Stimulated activated CD4-positive, alpha-beta T cell treated with anti-CD3 and anti-CD28 coated beads, Interleukin-2, amount 100 ng/mL, for 48 hours (primary cell): ENCODE results near the gene SCAMP4.
"Not testable (repeated sequence)": the region's sequence is repeated elsewhere in the genome, so short reads cannot be mapped to it uniquely, and the experiment has no call there.

ENCODE experiments used
- DNase-seq, 2 donors: peaks; one replicate each; pipeline ENCODE4 v3.0.0-alpha.2; 2020

SCAMP4 gene

GRCh38 chr19:1884719-1885334 is 20.4 kb upstream of the SCAMP4 start:
- no peak for DNase-seq

- peak; percentile 96 to 98 for DNase-seq
These were observed 19.6 kb upstream of the SCAMP4 start, which contains the start of gene ABHD17A for GRCh38 chr19:1885398-1886119. Gene ABHD17A, minus strand, starts transcription at chr19:1885496. Its CDS starts 3,930 bp downstream, at chr19:1881566.

- not testable (repeated sequence) for DNase-seq
These were observed 18.8 kb upstream of the SCAMP4 start for GRCh38 chr19:1886360-1886759.

GRCh38 chr19:1888385-1888784 is 16.8 kb upstream of the SCAMP4 start:
- DNase-seq = no peak

GRCh38 chr19:1889907-1890306 is 15.3 kb upstream of the SCAMP4 start:
- no peak for DNase-seq

- no peak for DNase-seq
These were observed 11.4 kb upstream of the SCAMP4 start for GRCh38 chr19:1893791-1894190.

GRCh38 chr19:1896508-1896907 is 8.7 kb upstream of the SCAMP4 start:
- DNase-seq = no peak

GRCh38 chr19:1901940-1902404 is 3.2 kb upstream of the SCAMP4 start:
- DNase-seq = no peak

- no peak for DNase-seq
These were observed 2.3 kb upstream of the SCAMP4 start for GRCh38 chr19:1902923-1903322.

- DNase-seq = no peak
These were observed 414 bp upstream of the SCAMP4 start for GRCh38 chr19:1904860-1905109.

- no peak for DNase-seq
These were observed 720 bp downstream of the SCAMP4 start for GRCh38 chr19:1905863-1906375.

- no peak for DNase-seq
These were observed 1.9 kb downstream of the SCAMP4 start for GRCh38 chr19:1906985-1907562.

- DNase-seq = no peak
These were observed 2.6 kb downstream of the SCAMP4 start for GRCh38 chr19:1907563-1908363.

GRCh38 chr19:1908364-1908678 is 3.1 kb downstream of the SCAMP4 start:
- DNase-seq = no peak

GRCh38 chr19:1909761-1910080 is 4.5 kb downstream of the SCAMP4 start:
- DNase-seq = no peak

GRCh38 chr19:1910177-1910576 is 5.0 kb downstream of the SCAMP4 start:
- DNase-seq = no peak

GRCh38 chr19:1911098-1911497 is 5.9 kb downstream of the SCAMP4 start:
- DNase-seq = no peak

- no peak for DNase-seq
These were observed 6.8 kb downstream of the SCAMP4 start for GRCh38 chr19:1911995-1912394.

- no peak for DNase-seq
These were observed 7.7 kb downstream of the SCAMP4 start for GRCh38 chr19:1912760-1913505.

GRCh38 chr19:1913781-1914577 is 8.8 kb downstream of the SCAMP4 start:
- DNase-seq = no peak

- no peak for DNase-seq
These were observed 9.7 kb downstream of the SCAMP4 start for GRCh38 chr19:1914826-1915341.

GRCh38 chr19:1917146-1917545 is 11.9 kb downstream of the SCAMP4 start:
- DNase-seq = no peak
